GM20431 (cell line): ENCODE data around the gene GNMT.

ENCODE experiments used
- in situ Hi-C: fragments of 300-500 bp; cut with MseI, MboI; formaldehyde crosslinking; loops from one replicate; pipeline ENCODE4 v1.15.0; 2020; ENCODE audit warnings: low sequenced_read_pairs; ENCODE audit not compliant: unreplicated experiment

The GNMT gene

DNA sequence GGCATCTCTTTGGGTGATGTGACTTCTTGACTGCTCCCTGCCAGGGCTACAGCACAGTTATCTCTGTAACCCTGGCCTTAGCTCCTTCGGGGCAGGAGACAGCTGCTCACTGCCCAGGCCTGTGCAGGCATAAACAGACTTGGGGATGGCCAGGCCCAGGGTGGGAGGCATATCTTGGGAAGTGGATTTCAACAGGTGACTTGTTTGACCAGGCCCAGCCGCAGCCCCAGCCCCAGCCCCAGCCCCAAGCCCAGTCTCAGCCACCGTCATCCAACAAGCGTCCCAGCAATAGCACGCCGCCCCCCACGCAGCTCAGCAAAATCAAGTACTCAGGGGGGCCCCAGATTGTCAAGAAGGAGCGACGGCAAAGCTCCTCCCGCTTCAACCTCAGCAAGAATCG, 45.7 kb downstream of the GNMT start:
- in situ Hi-C loops = no loop called here

DNA sequence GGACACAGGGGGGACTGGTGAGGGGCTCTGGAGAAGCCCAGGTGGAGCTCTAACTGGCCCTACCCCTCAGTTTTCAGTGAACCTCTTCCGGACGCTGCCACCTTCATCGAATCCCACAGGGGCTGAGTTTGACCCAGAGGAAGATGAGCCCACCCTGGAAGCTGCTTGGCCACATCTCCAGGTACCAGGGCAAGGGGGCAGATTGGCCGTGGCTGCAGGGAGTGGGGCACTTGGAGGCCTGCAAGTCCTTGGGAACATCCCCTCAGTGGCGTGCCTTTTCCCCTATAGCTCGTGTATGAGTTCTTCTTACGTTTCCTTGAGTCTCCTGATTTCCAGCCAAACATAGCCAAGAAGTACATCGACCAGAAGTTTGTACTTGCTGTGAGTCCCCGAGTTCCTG, 46.6 kb downstream of the GNMT start:
- in situ Hi-C loops = no loop called here

DNA sequence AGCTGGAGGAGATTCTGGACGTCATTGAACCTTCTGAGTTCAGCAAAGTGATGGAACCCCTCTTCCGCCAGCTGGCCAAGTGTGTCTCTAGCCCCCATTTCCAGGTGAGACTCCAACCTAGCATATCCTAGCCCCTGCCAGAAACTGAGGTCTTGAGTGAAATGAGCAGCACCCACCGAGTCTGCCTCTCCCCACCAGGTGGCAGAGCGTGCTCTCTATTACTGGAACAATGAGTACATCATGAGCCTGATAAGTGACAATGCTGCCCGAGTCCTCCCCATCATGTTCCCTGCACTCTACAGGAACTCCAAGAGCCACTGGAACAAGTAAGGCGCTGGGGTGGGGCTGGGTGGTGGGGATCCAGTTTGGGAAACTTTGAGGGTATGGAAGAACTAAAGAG, 48.6 kb downstream of the GNMT start:
- in situ Hi-C loops = no loop called here

- in situ Hi-C loops = no loop called here
Measured at GRCh38 chr6:43011207-43011606, 50.7 kb downstream of the GNMT start.

DNA sequence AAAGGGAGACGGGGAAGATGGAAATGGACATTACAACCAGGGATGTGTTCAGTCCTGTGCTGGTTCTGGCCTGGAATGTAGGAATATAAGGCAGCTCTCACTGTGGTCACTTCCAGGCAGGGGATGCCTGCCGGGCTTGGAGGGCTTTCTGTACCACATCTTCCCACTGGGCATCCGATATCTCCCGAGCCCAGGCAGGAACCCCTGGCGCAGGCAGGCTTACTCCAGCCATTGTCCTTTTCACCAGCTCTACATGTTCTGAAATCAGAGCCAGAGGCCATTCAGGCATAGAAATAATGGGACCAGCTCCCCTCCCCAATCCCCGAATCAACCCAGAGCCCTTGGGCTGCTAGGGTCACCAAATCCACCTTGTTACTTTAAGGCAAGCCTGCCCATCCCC, 51.8 kb downstream of the GNMT start:
- in situ Hi-C loops = no loop called here

DNA sequence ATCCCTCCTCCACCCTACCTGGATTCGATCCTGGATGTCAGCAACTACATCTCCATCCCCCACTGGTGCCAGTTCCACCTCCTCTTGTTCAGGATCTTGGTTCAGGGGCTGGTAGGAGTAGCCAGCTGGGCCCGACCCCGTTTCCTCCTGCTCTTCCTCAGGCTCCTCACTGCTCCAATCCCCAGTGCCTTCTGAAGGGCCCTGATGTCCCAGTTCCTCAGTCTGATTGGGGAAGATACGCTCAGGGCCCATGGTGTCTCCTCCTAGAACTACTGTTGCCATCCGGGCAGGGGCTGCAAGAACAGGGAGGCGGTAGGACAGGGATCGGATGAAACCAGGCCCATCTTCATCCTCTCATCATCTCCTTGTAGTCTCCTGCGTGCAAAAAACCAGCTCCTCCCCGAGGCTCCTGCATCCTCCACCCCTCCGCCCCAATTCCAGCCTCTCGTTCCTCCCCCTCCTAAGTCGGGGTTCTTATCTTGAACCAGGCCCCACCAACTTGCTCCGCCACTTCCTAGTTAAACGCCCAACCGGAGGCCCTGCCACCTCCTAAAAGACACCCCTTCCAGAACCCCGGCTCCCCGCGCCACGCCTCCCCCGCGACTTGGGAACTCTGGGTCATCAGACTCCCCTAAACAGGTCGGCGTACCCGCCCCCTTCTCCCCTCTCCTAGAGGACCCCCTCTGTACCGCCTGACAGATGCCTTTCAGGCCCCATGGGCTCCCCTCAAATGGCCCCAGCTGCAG, 52.7 kb downstream of the GNMT start:
- in situ Hi-C loops = no loop called here
